ENCODE results near the gene TMCO1.
A peak's percentile ranks its signal among the peaks of the same experiment; 100 is the strongest.
"Not testable (repeated sequence)": the region's sequence is repeated elsewhere in the genome, so short reads cannot be mapped to it uniquely, and the experiment has no call there.

The TMCO1 gene, protein sequence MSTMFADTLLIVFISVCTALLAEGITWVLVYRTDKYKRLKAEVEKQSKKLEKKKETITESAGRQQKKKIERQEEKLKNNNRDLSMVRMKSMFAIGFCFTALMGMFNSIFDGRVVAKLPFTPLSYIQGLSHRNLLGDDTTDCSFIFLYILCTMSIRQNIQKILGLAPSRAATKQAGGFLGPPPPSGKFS

DNA sequence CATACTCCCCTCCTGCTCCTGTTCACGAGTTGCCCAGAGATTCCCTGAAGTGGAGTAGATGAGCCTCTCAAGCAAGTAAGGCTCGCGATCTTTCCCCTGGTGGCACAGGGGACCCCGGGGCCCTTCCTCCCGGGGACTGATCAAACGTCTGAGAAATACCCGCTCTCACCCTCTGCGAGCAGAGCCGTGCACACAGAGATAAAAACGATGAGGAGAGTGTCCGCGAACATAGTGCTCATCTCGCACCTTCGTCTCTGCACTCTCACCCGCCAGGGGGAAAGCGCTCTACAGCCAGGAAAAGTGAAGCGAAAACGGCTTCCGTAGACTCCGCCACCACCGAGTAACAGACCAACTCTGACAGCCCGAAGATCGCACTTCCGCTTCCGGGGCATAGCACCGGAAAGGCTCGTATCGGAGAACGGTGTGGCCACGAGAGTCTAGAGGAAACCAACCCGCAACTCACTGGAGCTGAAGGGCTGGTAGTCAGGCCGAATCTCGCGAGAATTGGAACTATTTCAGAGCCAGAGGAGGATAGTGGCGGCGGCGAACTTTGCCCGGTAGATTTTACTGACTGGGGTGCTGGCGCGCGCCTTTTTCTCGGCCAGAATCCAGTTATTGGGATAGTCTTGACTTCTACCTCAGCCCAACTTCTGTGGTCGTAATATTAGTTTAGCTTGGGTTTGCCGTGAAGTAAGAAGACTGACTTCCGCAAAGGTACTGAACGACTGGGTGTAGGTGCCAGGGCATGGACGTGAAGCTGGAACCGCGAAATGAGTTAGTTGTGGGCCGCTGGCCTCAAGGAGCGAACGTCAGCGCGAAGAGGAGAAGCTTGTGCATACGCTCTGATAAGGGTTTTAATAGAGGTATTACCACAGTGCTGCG is at the start of gene TMCO1:
Gene TMCO1 (minus strand): TSS at position 356 of the 882 bp plus-strand sequence. CDS start 117 bp downstream, at position 239.
- TF ChIP-seq, protein P1, sequence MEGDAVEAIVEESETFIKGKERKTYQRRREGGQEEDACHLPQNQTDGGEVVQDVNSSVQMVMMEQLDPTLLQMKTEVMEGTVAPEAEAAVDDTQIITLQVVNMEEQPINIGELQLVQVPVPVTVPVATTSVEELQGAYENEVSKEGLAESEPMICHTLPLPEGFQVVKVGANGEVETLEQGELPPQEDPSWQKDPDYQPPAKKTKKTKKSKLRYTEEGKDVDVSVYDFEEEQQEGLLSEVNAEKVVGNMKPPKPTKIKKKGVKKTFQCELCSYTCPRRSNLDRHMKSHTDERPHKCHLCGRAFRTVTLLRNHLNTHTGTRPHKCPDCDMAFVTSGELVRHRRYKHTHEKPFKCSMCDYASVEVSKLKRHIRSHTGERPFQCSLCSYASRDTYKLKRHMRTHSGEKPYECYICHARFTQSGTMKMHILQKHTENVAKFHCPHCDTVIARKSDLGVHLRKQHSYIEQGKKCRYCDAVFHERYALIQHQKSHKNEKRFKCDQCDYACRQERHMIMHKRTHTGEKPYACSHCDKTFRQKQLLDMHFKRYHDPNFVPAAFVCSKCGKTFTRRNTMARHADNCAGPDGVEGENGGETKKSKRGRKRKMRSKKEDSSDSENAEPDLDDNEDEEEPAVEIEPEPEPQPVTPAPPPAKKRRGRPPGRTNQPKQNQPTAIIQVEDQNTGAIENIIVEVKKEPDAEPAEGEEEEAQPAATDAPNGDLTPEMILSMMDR (IDR thresholded peaks at IDR 0.05; ENCODE audit: control extremely low read depth, extremely low read depth, low read depth, missing control alignments), result no peak
- CTCF ChIA-PET, result interaction anchor here (0.6 to 3.5 kb wide), 10 partner anchors 8 to 168 kb away, joined by 3 to 8 read pairs (median 4); no protein-coding TSS in a partner anchor
- POLR2A ChIA-PET, result interaction anchor here (0.5 to 1.0 kb wide), 3 partner anchors 9 to 372 kb away, joined by 4 to 7 read pairs (median 5); no protein-coding TSS in a partner anchor
- peak; percentile 96 for DNase-seq (ENCODE audit: extremely low spot score)

DNA sequence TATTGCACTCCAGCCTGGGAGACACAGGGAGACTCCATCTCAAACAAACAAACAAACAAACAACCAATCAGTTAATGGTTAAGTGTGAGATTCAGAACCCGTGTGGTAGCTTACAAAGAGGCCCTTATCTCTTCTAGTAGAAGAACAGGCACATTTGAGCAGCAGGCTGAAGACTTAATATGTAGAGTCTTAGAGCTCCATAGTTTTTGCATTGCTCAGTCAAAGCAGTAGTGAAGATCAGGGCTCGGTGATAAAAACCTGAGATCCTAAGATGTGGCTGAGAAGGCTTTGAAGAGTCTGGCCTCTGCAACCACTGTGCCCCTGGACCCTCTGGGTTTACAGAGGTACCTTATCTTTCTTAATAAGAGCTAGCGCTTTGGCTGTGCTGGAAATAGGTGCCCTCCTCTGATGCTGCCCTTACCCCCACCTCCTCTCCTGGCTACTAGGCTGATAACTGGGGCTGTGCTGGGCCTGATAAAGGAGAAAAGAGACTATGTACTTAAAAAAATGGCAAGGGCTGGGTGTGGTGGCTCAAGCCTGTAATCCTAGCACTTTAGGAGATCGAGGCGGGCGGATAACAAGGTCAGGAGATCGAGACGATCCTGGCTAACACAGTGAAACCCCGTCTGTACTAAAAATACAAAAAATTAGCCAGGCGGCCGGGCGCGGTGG is 48.3 kb upstream of the TMCO1 start:
- ChIA-PET POLR2A (no interaction called here), CTCF (interaction anchor here (0.9 to 1.3 kb wide), 2 partner anchors 9 to 70 kb away, joined by 3 read pairs; no protein-coding TSS in a partner anchor)
- TF ChIP-seq, protein P1 (IDR thresholded peaks at IDR 0.05; ENCODE audit: control extremely low read depth, extremely low read depth, low read depth, missing control alignments), result no peak
- DNase-seq (ENCODE audit: extremely low spot score), result no peak

DNA sequence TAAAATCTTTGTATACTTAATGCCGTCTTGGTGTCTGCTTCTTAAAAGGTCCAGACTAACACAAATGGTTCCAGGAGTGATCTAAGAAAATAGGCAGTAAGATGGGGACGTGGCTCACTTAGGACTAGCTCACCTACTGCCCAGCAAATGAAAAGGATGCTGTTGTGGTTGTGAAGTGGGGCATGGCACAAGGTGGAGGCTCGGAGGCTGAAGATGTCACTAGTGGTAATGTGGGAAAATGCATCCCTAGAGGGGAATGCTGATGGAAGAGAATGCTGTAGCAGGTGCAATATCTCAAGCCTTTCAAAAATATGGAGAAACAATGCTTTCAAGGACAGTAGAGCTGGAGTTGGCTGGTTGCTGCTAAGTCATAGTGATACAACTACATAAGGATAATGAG is 47.5 kb upstream of the TMCO1 start:
- ChIA-PET POLR2A (no interaction called here), CTCF (interaction anchor here (0.9 to 1.3 kb wide), 3 partner anchors 10 to 69 kb away, joined by 3 read pairs; no protein-coding TSS in a partner anchor)
- TF ChIP-seq, protein P1 (IDR thresholded peaks at IDR 0.05; ENCODE audit: control extremely low read depth, extremely low read depth, low read depth, missing control alignments), result no peak
- DNase-seq (ENCODE audit: extremely low spot score), result no peak

DNA sequence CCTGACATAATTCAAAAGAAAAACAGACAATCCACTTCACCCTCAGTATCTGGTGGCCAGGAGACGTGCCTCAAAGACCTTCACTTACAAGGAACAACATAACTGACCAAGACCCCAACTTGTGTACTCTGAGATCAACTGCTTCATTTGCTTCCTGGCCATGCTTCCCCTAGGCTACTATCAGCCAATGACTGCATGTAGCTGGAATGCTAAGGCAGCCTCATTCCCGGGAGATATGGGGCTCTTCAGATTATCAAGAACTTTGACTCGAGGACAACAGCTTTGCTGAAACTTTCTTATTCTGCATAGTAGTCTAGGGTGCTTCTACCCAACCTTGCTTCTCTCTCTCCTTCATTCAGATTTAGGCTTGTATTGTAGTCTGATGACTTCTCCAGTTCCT is 47.1 kb upstream of the TMCO1 start:
- CTCF ChIA-PET, result interaction anchor here (1.0 kb wide), 1 partner anchor 25 kb away, joined by 3 read pairs; no protein-coding TSS in a partner anchor
- POLR2A ChIA-PET, result no interaction called here
- DNase-seq (ENCODE audit: extremely low spot score), result no peak
- TF ChIP-seq, protein P1 (IDR thresholded peaks at IDR 0.05; ENCODE audit: control extremely low read depth, extremely low read depth, low read depth, missing control alignments), result no peak

DNA sequence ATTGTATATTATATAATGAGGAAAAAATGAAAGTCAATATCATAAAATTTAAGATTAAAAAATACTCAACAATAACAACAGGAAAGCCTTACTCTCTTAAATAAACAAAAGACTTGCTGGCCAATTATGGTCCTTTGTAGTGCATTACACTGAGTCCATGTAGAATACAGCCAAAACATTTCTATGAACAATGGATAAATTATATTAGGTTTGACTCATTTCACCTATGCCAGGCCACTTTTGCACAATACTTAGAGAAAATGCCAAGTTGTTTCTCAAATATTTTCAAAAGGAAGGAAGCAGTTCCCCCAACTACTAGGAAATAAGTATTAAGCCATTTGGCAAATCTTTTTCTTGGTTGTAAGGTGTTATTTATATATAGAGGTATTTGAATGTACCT is 38.9 kb upstream of the TMCO1 start:
- ChIA-PET CTCF (interaction anchor here (0.9 kb wide), 1 partner anchor 16 kb away, joined by 3 read pairs; no protein-coding TSS in a partner anchor), POLR2A (no interaction called here)
- no peak for DNase-seq (ENCODE audit: extremely low spot score)
- TF ChIP-seq, protein P1 (IDR thresholded peaks at IDR 0.05; ENCODE audit: control extremely low read depth, extremely low read depth, low read depth, missing control alignments), result no peak

DNA sequence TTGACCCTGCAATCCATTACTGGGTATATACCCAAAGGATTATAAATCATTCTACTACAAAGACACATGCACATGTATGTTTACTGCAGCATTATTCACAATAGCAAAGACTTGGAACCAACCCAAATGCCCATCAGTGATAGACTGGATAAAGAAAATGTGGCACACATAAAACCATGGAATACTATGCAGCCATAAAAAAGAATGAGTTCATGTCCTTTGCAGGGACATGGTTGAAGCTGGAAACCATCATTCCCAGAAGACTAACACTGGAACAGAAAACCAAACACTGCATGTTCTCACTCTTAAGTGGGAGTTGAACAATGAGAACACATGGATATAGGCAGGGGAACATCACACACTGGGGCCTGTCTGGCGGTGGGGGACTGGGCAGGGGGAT is 35.8 kb upstream of the TMCO1 start:
- POLR2A ChIA-PET; DNase-seq (ENCODE audit: extremely low spot score); CTCF ChIA-PET: not testable (repeated sequence)
